Lung microvascular endothelial cell (primary cell): ENCODE measurements around the gene C18orf63. TPM values are rescaled to one million over a fixed set of nuclear protein-coding genes. Genes with fewer than 3 reads are reported as not detected.
"Not testable (repeated sequence)": the region's sequence is repeated elsewhere in the genome, so short reads cannot be mapped to it uniquely, and the experiment has no call there.

ENCODE experiments used
- DNase-seq, 2 donors: peaks; one replicate each; pipeline versions ENCODE4 v3.0.0 to v3.0.0-alpha.2; 2010; ENCODE audit warnings: low read depth in 2 of 2
- total RNA-seq: library from RNA; depleted of rRNA; stranded (reverse); fragments of >200 nt; gene quantifications from 2 replicates; pipeline ENCODE4 v1.2.1, GENCODE V29; 2014

C18orf63 gene
- not detected in 2 replicates for total RNA-seq

- DNase-seq: no peak
These were observed at the start of gene C18orf63 for GRCh38 chr18:74315464-74316256. Gene C18orf63, plus strand, starts transcription at chr18:74315839. Its CDS starts 2,027 bp downstream, at chr18:74317866.

- DNase-seq: no peak
These were observed 49.5 kb upstream of the C18orf63 start for GRCh38 chr18:74266161-74266560.

- DNase-seq: no peak
These were observed 47.5 kb upstream of the C18orf63 start for GRCh38 chr18:74268175-74268574.

GRCh38 chr18:74268933-74269620 is 46.6 kb upstream of the C18orf63 start:
- DNase-seq: no peak

GRCh38 chr18:74271635-74272034 is 44.0 kb upstream of the C18orf63 start:
- DNase-seq: no peak

GRCh38 chr18:74273394-74273793 is 42.2 kb upstream of the C18orf63 start:
- no peak for DNase-seq

GRCh38 chr18:74274700-74275099 is 40.9 kb upstream of the C18orf63 start:
- DNase-seq: peak in 1 of 2 donors; percentile 24

GRCh38 chr18:74275736-74276135 is 39.9 kb upstream of the C18orf63 start:
- DNase-seq: no peak

GRCh38 chr18:74276609-74277008 is 39.0 kb upstream of the C18orf63 start:
- DNase-seq: no peak

GRCh38 chr18:74277296-74277695 is 38.3 kb upstream of the C18orf63 start:
- no peak for DNase-seq

GRCh38 chr18:74278058-74278457 is 37.6 kb upstream of the C18orf63 start:
- DNase-seq: no peak

GRCh38 chr18:74278983-74279382 is 36.7 kb upstream of the C18orf63 start:
- DNase-seq: no peak

GRCh38 chr18:74281011-74281979 is 34.3 kb upstream of the C18orf63 start:
- DNase-seq: no peak

GRCh38 chr18:74281980-74282754 is 33.5 kb upstream of the C18orf63 start:
- DNase-seq: peak in 1 of 2 donors; percentile 4

- no peak for DNase-seq
These were observed 32.7 kb upstream of the C18orf63 start for GRCh38 chr18:74282755-74283554.

- no peak for DNase-seq
These were observed 32.0 kb upstream of the C18orf63 start for GRCh38 chr18:74283646-74284045.

- DNase-seq: peak in 1 of 2 donors; percentile 22
These were observed 31.3 kb upstream of the C18orf63 start for GRCh38 chr18:74284191-74284979.

- no peak for DNase-seq
These were observed 30.7 kb upstream of the C18orf63 start for GRCh38 chr18:74284980-74285355.

GRCh38 chr18:74285583-74285982 is 30.1 kb upstream of the C18orf63 start:
- not testable (repeated sequence) for DNase-seq
